Tibial nerve (tissue), 4 donors: ENCODE data around the gene EBF3. TPM values are rescaled to one million over a fixed set of nuclear protein-coding genes. Genes with fewer than 3 reads are reported as not detected.

Source experiments
- DNase-seq, 2 donors: peaks; one replicate each; pipeline ENCODE4 v3.0.0-alpha.2; 2019; ENCODE audit warnings: low spot score in 2 of 2
- H3K27ac ChIP-seq, 4 donors: fragments of 200-600 bp; sonication (generic) in 3 of 4; one replicate each; pipeline ENCODE4 v1.5.1; 2017 to 2019; ENCODE audit warnings: mild to moderate bottlenecking in 1 of 4
- H3K27me3 ChIP-seq, 2 donors: fragments of 200-600 bp; sonication (generic) in 1 of 2; one replicate each; pipeline versions ENCODE4 v1.5.1 to v1.6.0; 2017 to 2019
- H3K36me3 ChIP-seq, 3 donors: fragments of 200-600 bp; sonication (generic); one replicate each; pipeline ENCODE4 v1.5.1; 2018 to 2019
- H3K4me1 ChIP-seq, 4 donors: fragments of 200-600 bp; sonication (generic) in 3 of 4; one replicate each; pipeline ENCODE4 v1.5.1; 2017 to 2019
- H3K4me3 ChIP-seq, 4 donors: fragments of 200-600 bp; sonication (generic) in 3 of 4; one replicate each; pipeline ENCODE4 v1.5.1; 2017 to 2019; ENCODE audit warnings: mild to moderate bottlenecking in 1 of 4, moderate library complexity in 1 of 4
- H3K9me3 ChIP-seq, 4 donors: fragments of 200-600 bp; sonication (generic) in 3 of 4; one replicate each; pipeline ENCODE4 v1.5.1; 2017 to 2019
- CTCF ChIP-seq, 5 experiments: fragments of 200-600 bp in 3 of 5; fragments of 450-650 bp in 2 of 5; sonication (generic) in 3 of 5; IDR thresholded peaks; one replicate each; pipeline ENCODE4 v1.5.1; 2016 to 2019; ENCODE audit warnings: antibody characterized with exemption in 5 of 5, mild to moderate bottlenecking in 3 of 5, moderate library complexity in 2 of 5
- EP300 ChIP-seq, 2 donors: sonication (generic); formaldehyde crosslinking; IDR thresholded peaks; one replicate each; pipeline ENCODE4 v1.6.1; 2017; ENCODE audit warnings: antibody characterized with exemption in 2 of 2, mild to moderate bottlenecking in 1 of 2
- POLR2A ChIP-seq, 2 donors: fragments of 450-650 bp; IDR thresholded peaks; one replicate each; pipeline ENCODE4 v1.6.1; 2017; ENCODE audit warnings: antibody characterized with exemption in 2 of 2, mild to moderate bottlenecking in 2 of 2, moderate library complexity in 2 of 2
- WGBS, 2 donors: methylation state at CpG; one replicate each; pipeline ENCODE4 v1.1.5; 2018; 5-methylcytosine and 5-hydroxymethylcytosine counted together
- total RNA-seq, 4 donors: library from RNA; depleted of rRNA; stranded (reverse); fragments of >200 nt; gene quantifications; one replicate each; pipeline ENCODE4 v1.1.0, GENCODE V29; 2016

The EBF3 gene
- total RNA-seq = 10 to 100 TPM; 27.3 to 41.0 (median 31.2) TPM

- TF ChIP-seq CTCF (IDR thresholded peaks at IDR 0.05) (no peak), EP300 (IDR thresholded peaks at IDR 0.05) (peak in 1 of 2 donors; percentile 64), POLR2A (IDR thresholded peaks at IDR 0.05) (peak; percentile 49 to 87)
- peak within 1 kb of the TSS; percentile 50 to 71 (median 54) for H3K4me3 ChIP-seq
- H3K36me3 ChIP-seq = no peaks in the 10 kb centered on the region
- no peaks in the 10 kb centered on the region for H3K9me3 ChIP-seq
- H3K27ac ChIP-seq = peak within 1 kb of the TSS; percentile 43 to 89 (median 65)
- 0 to 2% methylated on average over 15 to 46 of the region's 131 CpGs for WGBS, 2 donors
- peaks cover 0 to 84% of the 10 kb centered on the region in 2 donors for H3K27me3 ChIP-seq
- DNase-seq = peak; percentile 85 to 89
- peaks cover 0 to 71% (median 13%) of the 10 kb centered on the region in 4 donors for H3K4me1 ChIP-seq
Measured at GRCh38 chr10:129963641-129964501, at the start of gene EBF3. Gene EBF3, minus strand, starts transcription at chr10:129964274. Its CDS starts 506 bp downstream, at chr10:129963768.

GRCh38 chr10:130013335-130014262, 49.5 kb upstream of the EBF3 start:
- Histone ChIP-seq H3K27me3 (no peaks in the 10 kb centered on the region), H3K4me3 (no peak overlapping the region), H3K27ac (no peak overlapping the region), H3K36me3 (no peaks in the 10 kb centered on the region), H3K9me3 (no peaks in the 10 kb centered on the region), H3K4me1 (peaks cover 0 to 10% (median 0%) of the 10 kb centered on the region in 4 donors)
- TF ChIP-seq POLR2A (IDR thresholded peaks at IDR 0.05) (no peak), EP300 (IDR thresholded peaks at IDR 0.05) (no peak), CTCF (IDR thresholded peaks at IDR 0.05) (no peak)
- 76 to 82% methylated on average over 24 to 33 of the region's 33 CpGs for WGBS, 2 donors
- no peak for DNase-seq

GRCh38 chr10:130012129-130012528, 48.1 kb upstream of the EBF3 start:
- WGBS, 2 donors = 75 to 78% methylated on average over 12 of the region's 12 CpGs
- Histone ChIP-seq H3K4me1 (peaks cover 0 to 10% (median 0%) of the 10 kb centered on the region in 4 donors), H3K27ac (no peak overlapping the region), H3K36me3 (no peaks in the 10 kb centered on the region), H3K9me3 (no peaks in the 10 kb centered on the region), H3K27me3 (no peaks in the 10 kb centered on the region), H3K4me3 (no peak overlapping the region)
- no peak for DNase-seq
- TF ChIP-seq POLR2A (IDR thresholded peaks at IDR 0.05) (no peak), EP300 (IDR thresholded peaks at IDR 0.05) (no peak), CTCF (IDR thresholded peaks at IDR 0.05) (no peak)

- Histone ChIP-seq H3K4me3 (no peak overlapping the region), H3K27me3 (no peaks in the 10 kb centered on the region), H3K36me3 (no peaks in the 10 kb centered on the region), H3K4me1 (peaks cover 0 to 10% (median 0%) of the 10 kb centered on the region in 4 donors), H3K27ac (no peak overlapping the region), H3K9me3 (no peaks in the 10 kb centered on the region)
- no peak for DNase-seq
- TF ChIP-seq POLR2A (IDR thresholded peaks at IDR 0.05) = no peak
- TF ChIP-seq CTCF (IDR thresholded peaks at IDR 0.05) = no peak
- no peak for TF ChIP-seq EP300 (IDR thresholded peaks at IDR 0.05)
- WGBS, 2 donors = 82% methylated on average over 6 of the region's 6 CpGs
Measured at GRCh38 chr10:130010653-130011052, 46.6 kb upstream of the EBF3 start.
